H1 (cell line): ENCODE measurements around the gene GNG12.

Experiments used
- BRCA1 ChIP-seq: IDR thresholded peaks from 2 replicates; pipeline ENCODE4 v1.6.1; 2012; ENCODE audit warnings: low read depth, low read length, improper control_type of control experiment
- EGR1 ChIP-seq: IDR thresholded peaks from 2 replicates; pipeline ENCODE4 v1.6.1; 2011; ENCODE audit warnings: low read depth, low read length, borderline replicate concordance
- EP300 ChIP-seq, 2 experiments: IDR thresholded peaks; 1 replicate in 1 of 2; 2 replicates in 1 of 2; pipeline ENCODE4 v1.6.1; 2011 to 2012; ENCODE audit warnings: low read depth in 2 of 2, low read length in 2 of 2, mild to moderate bottlenecking in 2 of 2, borderline replicate concordance in 1 of 2, inconsistent platforms in 1 of 2, moderate library complexity in 1 of 2
- GABPA ChIP-seq: IDR thresholded peaks from 2 replicates; pipeline ENCODE4 v1.6.1; 2011; ENCODE audit warnings: mild to moderate bottlenecking, low read length, moderate library complexity, borderline replicate concordance; ENCODE audit not compliant: insufficient read depth
- POLR2A ChIP-seq, 2 experiments: IDR thresholded peaks; 1 replicate in 1 of 2; 2 replicates in 1 of 2; pipeline ENCODE4 v1.6.1; 2011; ENCODE audit warnings: low read depth in 2 of 2, low read length in 2 of 2, mild to moderate bottlenecking in 2 of 2; ENCODE audit errors: control extremely low read depth in 1 of 2
- SP1 ChIP-seq: IDR thresholded peaks from 2 replicates; pipeline ENCODE4 v1.6.1; 2011; ENCODE audit warnings: low read depth, low read length
- TF ChIP-seq, protein P1 (sequence below), 3 experiments: IDR thresholded peaks; 1 replicate in 2 of 3; 2 replicates in 1 of 3; pipeline versions ENCODE4 v1.5.1 to v1.6.1; 2011; ENCODE audit warnings: low read length in 3 of 3, mild to moderate bottlenecking in 3 of 3, inconsistent platforms in 2 of 3, low read depth in 1 of 3, moderate library complexity in 1 of 3; ENCODE audit not compliant: insufficient read depth in 1 of 3; ENCODE audit errors: control extremely low read depth in 1 of 3
- TF ChIP-seq, protein P2 (sequence below): IDR thresholded peaks from 2 replicates; pipeline ENCODE4 v1.6.1; 2012; ENCODE audit warnings: inconsistent platforms

GRCh38 chr1:67777440-67777839, 55.8 kb downstream of the GNG12 start:
- TF ChIP-seq POLR2A (IDR thresholded peaks at IDR 0.05; ENCODE audit: control extremely low read depth in 1 of 2, low read depth in 2 of 2, low read length in 2 of 2) (no peak), GABPA (no peak), EP300 (IDR thresholded peaks at IDR 0.05; ENCODE audit: borderline replicate concordance in 1 of 2, low read depth in 2 of 2, low read length in 2 of 2) (no peak), SP1 (no peak), EGR1 (no peak), BRCA1 (no peak)
- TF ChIP-seq, protein P1, sequence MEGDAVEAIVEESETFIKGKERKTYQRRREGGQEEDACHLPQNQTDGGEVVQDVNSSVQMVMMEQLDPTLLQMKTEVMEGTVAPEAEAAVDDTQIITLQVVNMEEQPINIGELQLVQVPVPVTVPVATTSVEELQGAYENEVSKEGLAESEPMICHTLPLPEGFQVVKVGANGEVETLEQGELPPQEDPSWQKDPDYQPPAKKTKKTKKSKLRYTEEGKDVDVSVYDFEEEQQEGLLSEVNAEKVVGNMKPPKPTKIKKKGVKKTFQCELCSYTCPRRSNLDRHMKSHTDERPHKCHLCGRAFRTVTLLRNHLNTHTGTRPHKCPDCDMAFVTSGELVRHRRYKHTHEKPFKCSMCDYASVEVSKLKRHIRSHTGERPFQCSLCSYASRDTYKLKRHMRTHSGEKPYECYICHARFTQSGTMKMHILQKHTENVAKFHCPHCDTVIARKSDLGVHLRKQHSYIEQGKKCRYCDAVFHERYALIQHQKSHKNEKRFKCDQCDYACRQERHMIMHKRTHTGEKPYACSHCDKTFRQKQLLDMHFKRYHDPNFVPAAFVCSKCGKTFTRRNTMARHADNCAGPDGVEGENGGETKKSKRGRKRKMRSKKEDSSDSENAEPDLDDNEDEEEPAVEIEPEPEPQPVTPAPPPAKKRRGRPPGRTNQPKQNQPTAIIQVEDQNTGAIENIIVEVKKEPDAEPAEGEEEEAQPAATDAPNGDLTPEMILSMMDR (IDR thresholded peaks at IDR 0.05; ENCODE audit: control extremely low read depth in 1 of 3, insufficient read depth in 1 of 3, low read depth in 1 of 3, low read length in 3 of 3), result no peak
- TF ChIP-seq, protein P2, sequence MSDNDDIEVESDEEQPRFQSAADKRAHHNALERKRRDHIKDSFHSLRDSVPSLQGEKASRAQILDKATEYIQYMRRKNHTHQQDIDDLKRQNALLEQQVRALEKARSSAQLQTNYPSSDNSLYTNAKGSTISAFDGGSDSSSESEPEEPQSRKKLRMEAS, result no peak
